Activated naive CD4-positive, alpha-beta T cell treated with anti-CD3 and anti-CD28 coated beads, Interleukin-2, amount 50 U/mL, for 72 hours (primary cell): ENCODE measurements around the gene MPPED1. TPM values are rescaled to one million over a fixed set of nuclear protein-coding genes. Genes with fewer than 3 reads are reported as not detected.
A peak's percentile ranks its signal among the peaks of the same experiment; 100 is the strongest.

Experiments used
- ATAC-seq, 2 donors: fragments of 150-1000 bp; cut with Tn5 transposase; 2 replicates each; pipeline ENCODE4 v1.10.0; 2021; ENCODE audit warnings: mild to moderate bottlenecking in 2 of 2, moderate library complexity in 2 of 2
- DNase-seq, 2 donors: peaks; one replicate each; pipeline ENCODE4 v3.0.0; 2021 to 2022; ENCODE audit warnings: low spot score in 2 of 2
- H3K27ac Mint-ChIP-seq, 2 donors: one replicate each; pipeline ENCODE4 v1.8.0; 2022; ENCODE audit warnings: mild to moderate bottlenecking in 2 of 2, mixed read lengths in 2 of 2
- H3K36me3 Mint-ChIP-seq, 2 donors: one replicate each; pipeline ENCODE4 v1.8.0; 2022; ENCODE audit warnings: mixed read lengths in 2 of 2
- H3K9me3 Mint-ChIP-seq, 2 donors: one replicate each; pipeline ENCODE4 v1.8.0; 2022; ENCODE audit warnings: mixed read lengths in 2 of 2
- total RNA-seq, 2 donors: library from RNA; stranded (reverse); gene quantifications; one replicate each; pipeline ENCODE4 v1.2.3, GENCODE V29; 2022

The MPPED1 gene
- total RNA-seq, 2 donors from 2014 or later, result not detected

GRCh38 chr22:43485502-43486089 is 73.8 kb downstream of the MPPED1 start:
- Mint-ChIP-seq H3K27ac (no peak overlapping the region), H3K36me3 (no peaks in the 10 kb centered on the region), H3K9me3 (peaks cover 0 to 4% of the 10 kb centered on the region in 2 donors)
- DNase-seq, result no peak
- ATAC-seq, result no peak

DNA sequence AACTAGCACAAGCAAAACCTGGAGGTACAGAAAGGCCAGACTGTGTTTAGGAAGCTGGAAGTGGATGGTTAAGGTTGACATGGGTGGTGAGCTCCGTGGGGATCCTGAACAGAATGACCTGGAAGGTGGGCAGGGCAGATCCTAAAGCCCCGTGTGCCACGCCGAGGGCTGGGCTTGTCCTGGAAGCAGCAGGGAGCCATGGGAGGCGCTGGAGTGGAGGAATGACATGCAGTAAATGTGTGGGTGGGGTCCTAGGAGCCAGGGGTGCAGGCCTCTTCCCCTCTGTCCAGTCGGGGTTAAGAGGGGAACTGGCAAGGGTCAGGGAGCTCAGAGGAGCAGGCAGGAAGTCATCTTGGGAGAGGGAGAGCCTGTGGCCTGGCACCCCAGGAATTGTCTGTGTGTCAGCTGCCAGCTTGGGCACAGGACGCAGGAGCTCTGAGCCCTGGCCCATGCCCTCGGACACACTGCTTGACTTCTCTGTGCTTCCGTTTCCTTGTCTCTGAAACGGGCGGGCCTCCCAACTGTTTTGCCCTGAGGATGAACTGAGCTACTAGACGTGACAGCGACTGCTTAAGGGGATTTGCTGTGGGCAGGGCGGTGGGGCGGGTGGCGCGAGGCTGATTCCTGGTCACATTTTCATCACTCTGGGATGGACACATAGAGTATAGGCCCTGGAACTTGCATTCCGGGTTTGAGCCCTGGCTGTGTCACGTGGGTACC is 75.7 kb downstream of the MPPED1 start:
- ATAC-seq (no peak), DNase-seq (no peak)
- Mint-ChIP-seq H3K36me3 (no peaks in the 10 kb centered on the region), H3K9me3 (peaks cover 5% of the 10 kb centered on the region in 2 donors), H3K27ac (peak overlapping the region in 1 of 2 donors; percentile 72)

- H3K27ac Mint-ChIP-seq, result no peak overlapping the region
- H3K36me3 Mint-ChIP-seq, result no peaks in the 10 kb centered on the region
- peaks cover 5% of the 10 kb centered on the region in 2 donors for H3K9me3 Mint-ChIP-seq
- DNase-seq (no peak), ATAC-seq (no peak)
These were observed 76.4 kb downstream of the MPPED1 start for GRCh38 chr22:43488031-43488866.

GRCh38 chr22:43488937-43489336 is 77.1 kb downstream of the MPPED1 start:
- Mint-ChIP-seq H3K36me3 (no peaks in the 10 kb centered on the region), H3K27ac (no peak overlapping the region), H3K9me3 (peaks cover 5% of the 10 kb centered on the region in 2 donors)
- DNase-seq, result no peak
- no peak for ATAC-seq

- peaks cover 5% of the 10 kb centered on the region in 2 donors for H3K9me3 Mint-ChIP-seq
- no peak overlapping the region for H3K27ac Mint-ChIP-seq
- H3K36me3 Mint-ChIP-seq, result no peaks in the 10 kb centered on the region
- DNase-seq (no peak), ATAC-seq (no peak)
These were observed 78.5 kb downstream of the MPPED1 start for GRCh38 chr22:43490311-43490710.

- H3K9me3 Mint-ChIP-seq, result peaks cover 5% of the 10 kb centered on the region in 2 donors
- H3K27ac Mint-ChIP-seq, result no peak overlapping the region
- DNase-seq (no peak), ATAC-seq (no peak)
- H3K36me3 Mint-ChIP-seq, result no peaks in the 10 kb centered on the region
These were observed 79.4 kb downstream of the MPPED1 start for GRCh38 chr22:43491177-43491576.

GRCh38 chr22:43491737-43492136 is 79.9 kb downstream of the MPPED1 start:
- DNase-seq, result no peak
- H3K9me3 Mint-ChIP-seq, result peaks cover 5% of the 10 kb centered on the region in 2 donors
- no peak for ATAC-seq
- H3K36me3 Mint-ChIP-seq, result no peaks in the 10 kb centered on the region
- no peak overlapping the region for H3K27ac Mint-ChIP-seq

DNA sequence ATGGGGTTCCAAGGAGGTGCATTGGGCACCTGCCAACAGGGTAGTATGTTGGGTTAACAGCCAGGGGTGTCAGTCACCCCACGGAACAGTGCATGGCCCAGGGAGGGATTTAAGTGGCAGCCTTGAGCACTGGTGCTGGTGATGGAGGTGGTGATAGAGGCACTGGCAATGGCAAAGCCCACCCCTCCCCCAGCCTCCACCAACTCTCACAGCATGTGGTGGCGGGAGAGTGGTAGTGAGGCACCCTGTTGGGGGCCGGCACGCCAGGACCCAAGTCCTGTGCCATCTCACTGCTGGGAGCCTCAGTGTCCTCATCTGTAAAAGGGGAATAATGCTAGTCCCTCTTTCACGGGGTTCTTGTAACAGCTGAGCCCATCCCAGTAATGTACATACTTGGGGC is 81.5 kb downstream of the MPPED1 start:
- no peak for DNase-seq
- ATAC-seq, result no peak

GRCh38 chr22:43497956-43498855 is 86.4 kb downstream of the MPPED1 start:
- ATAC-seq, result no peak
- peak overlapping the region in 1 of 2 donors; percentile 29 for H3K27ac Mint-ChIP-seq

More for the DNA sequence above, 81.5 kb downstream of the MPPED1 start:
- H3K27ac Mint-ChIP-seq, result no peak overlapping the region
- no peaks in the 10 kb centered on the region for H3K36me3 Mint-ChIP-seq
- H3K9me3 Mint-ChIP-seq, result peaks cover 5% of the 10 kb centered on the region in 2 donors

DNA sequence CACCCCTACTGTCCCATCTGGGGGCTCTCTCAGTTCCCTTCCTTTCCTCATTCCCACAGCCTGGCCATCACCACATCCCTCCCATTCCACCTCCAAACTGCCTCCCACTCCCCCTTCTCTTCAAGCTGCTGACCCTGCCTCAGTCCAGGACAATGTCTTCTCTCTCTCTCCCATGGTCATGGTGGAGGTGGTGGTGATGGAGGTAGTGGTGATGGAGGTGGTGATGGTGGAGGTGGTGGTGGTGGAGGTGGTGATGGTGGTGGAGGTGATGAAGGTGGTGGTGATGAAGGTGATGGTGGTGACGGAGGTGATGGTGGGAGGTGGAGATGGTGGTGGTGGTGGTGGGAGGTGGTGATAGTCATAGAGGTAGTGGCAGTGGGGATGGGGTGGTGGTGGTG is 87.0 kb downstream of the MPPED1 start:
- Mint-ChIP-seq H3K27ac (peak overlapping the region in 1 of 2 donors; percentile 29), H3K36me3 (no peaks in the 10 kb centered on the region), H3K9me3 (no peaks in the 10 kb centered on the region)
- no peak for ATAC-seq
- no peak for DNase-seq

More at GRCh38 chr22:43497956-43498855, 86.4 kb downstream of the MPPED1 start:
- DNase-seq, result no peak
- no peaks in the 10 kb centered on the region for H3K9me3 Mint-ChIP-seq
- no peaks in the 10 kb centered on the region for H3K36me3 Mint-ChIP-seq

DNA sequence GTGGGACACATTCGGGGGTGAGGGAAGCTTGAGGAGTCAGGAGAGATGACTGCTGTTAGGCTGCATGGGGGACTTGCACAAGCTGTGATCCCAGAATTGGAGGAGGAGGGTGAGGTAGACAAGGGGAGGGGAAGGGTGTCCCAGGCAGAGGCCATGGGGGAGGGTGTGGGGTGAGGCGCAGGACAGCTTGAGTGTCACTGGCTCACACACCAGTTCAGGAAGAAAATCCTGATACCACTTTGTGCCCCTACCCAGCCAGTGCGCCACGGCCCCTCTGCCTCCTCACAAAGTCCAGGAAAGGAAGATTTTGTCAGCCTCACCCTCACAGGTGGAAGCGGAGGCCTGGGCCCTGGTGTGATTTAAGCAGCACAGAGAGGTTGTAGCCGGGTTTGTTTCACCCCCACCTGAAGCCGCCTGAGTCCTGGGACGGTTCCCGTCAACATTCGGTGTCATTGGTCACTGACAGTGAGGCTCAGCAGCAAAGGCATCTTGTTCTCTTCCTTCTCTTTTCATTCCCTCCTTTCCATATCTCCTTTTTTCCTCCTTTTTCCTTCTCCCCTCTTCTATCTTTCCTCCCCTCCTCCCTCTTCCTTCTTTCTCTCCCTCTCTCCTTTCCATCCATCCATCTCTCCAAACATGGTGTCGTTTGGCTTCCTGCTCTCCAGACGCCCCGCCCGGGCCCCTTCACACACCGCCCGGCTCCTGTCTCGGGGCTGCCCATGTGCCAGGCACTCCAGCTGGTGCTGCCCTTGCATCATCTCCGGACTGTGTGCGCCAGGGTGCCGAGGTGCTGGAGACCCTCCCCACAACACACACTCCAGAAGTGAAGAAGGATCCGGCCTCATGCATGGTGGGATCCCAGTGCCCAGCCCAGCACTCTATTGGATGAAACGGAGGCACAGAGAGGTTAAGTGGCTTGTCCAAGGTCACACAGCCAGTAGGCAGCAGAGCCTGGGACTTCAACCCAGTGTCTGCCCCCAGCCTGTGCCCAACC is 89.3 kb downstream of the MPPED1 start:
- H3K27ac Mint-ChIP-seq, result no peak overlapping the region
- no peak for ATAC-seq
- no peak for DNase-seq
- H3K36me3 Mint-ChIP-seq, result no peaks in the 10 kb centered on the region
- H3K9me3 Mint-ChIP-seq, result no peaks in the 10 kb centered on the region

DNA sequence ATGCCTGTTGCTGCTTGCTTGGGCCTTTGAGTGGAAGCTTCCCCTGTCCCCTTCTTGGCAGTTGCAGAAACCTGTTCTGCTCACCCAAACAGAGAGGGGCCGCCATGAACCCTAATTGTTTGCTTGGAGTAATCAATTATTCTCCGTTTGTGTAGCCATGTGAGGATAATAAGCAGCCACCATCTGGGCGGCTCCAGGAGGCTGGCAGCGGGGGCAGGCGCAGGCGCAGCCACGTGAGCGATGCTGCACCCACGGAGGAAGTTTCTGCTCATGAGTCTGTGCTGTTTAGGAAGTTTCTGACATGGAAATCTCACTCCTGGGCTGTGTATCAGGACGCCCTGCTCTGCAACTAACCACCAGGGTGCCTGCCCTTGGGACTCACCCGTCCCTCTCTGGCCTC is 90.1 kb downstream of the MPPED1 start:
- Mint-ChIP-seq H3K9me3 (no peaks in the 10 kb centered on the region), H3K36me3 (no peaks in the 10 kb centered on the region), H3K27ac (no peak overlapping the region)
- ATAC-seq (no peak), DNase-seq (no peak)

GRCh38 chr22:43502306-43502874 is 90.6 kb downstream of the MPPED1 start:
- no peak for DNase-seq
- H3K9me3 Mint-ChIP-seq, result no peaks in the 10 kb centered on the region
- H3K36me3 Mint-ChIP-seq, result no peaks in the 10 kb centered on the region
- ATAC-seq, result no peak
- H3K27ac Mint-ChIP-seq, result no peak overlapping the region

- no peak for ATAC-seq
- H3K36me3 Mint-ChIP-seq, result no peaks in the 10 kb centered on the region
- H3K9me3 Mint-ChIP-seq, result no peaks in the 10 kb centered on the region
These were observed 92.3 kb downstream of the MPPED1 start for GRCh38 chr22:43504068-43504467.

GRCh38 chr22:43504666-43505261 is 93.0 kb downstream of the MPPED1 start:
- no peaks in the 10 kb centered on the region for H3K36me3 Mint-ChIP-seq
- H3K27ac Mint-ChIP-seq, result no peak overlapping the region
- ATAC-seq, result no peak
- no peaks in the 10 kb centered on the region for H3K9me3 Mint-ChIP-seq
- DNase-seq, result no peak

More at GRCh38 chr22:43504068-43504467, 92.3 kb downstream of the MPPED1 start:
- H3K27ac Mint-ChIP-seq, result no peak overlapping the region
- no peak for DNase-seq
